ENCODE data around the gene PMPCB.
"Not testable (repeated sequence)": the region's sequence is repeated elsewhere in the genome, so short reads cannot be mapped to it uniquely, and the experiment has no call there.

GRCh38 chr7:103266229-103266628 lies 31.0 kb upstream of the PMPCB start:
- TF ChIP-seq CTCF (tag by site-specific recombination; IDR thresholded peaks at IDR 0.05); ZSCAN23 (tag by site-specific recombination; IDR thresholded peaks at IDR 0.05); ZBTB7A (tag by site-specific recombination; IDR thresholded peaks at IDR 0.05; ENCODE audit: low read depth); ZNF121 (tag by site-specific recombination; IDR thresholded peaks at IDR 0.05); ZSCAN16 (tag by site-specific recombination; IDR thresholded peaks at IDR 0.05); ZBTB11 (tag by site-specific recombination; conservative IDR thresholded peaks at IDR 0.05; ENCODE audit: low read depth); ZNF398 (tag by site-specific recombination; IDR thresholded peaks at IDR 0.05); ZNF292 (tag by site-specific recombination; IDR thresholded peaks at IDR 0.05; ENCODE audit: borderline replicate concordance, low read depth); TSHZ1 (tag by site-specific recombination; IDR thresholded peaks at IDR 0.05; ENCODE audit: borderline replicate concordance); ATF2 (tag by site-specific recombination; IDR thresholded peaks at IDR 0.05; ENCODE audit: low read depth): not testable (repeated sequence)

Measured in HEK293 (cell line).